Measurements from ENCODE around the gene TIRAP. TPM values are rescaled to one million over a fixed set of nuclear protein-coding genes. Genes with fewer than 3 reads are reported as not detected.
"Not testable (repeated sequence)": the region's sequence is repeated elsewhere in the genome, so short reads cannot be mapped to it uniquely, and the experiment has no call there.

Gene TIRAP, protein sequence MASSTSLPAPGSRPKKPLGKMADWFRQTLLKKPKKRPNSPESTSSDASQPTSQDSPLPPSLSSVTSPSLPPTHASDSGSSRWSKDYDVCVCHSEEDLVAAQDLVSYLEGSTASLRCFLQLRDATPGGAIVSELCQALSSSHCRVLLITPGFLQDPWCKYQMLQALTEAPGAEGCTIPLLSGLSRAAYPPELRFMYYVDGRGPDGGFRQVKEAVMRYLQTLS
- total RNA-seq (10 to 100 TPM; 10.6 to 11.3 TPM), polyA plus RNA-seq (13.0 TPM)

DNA sequence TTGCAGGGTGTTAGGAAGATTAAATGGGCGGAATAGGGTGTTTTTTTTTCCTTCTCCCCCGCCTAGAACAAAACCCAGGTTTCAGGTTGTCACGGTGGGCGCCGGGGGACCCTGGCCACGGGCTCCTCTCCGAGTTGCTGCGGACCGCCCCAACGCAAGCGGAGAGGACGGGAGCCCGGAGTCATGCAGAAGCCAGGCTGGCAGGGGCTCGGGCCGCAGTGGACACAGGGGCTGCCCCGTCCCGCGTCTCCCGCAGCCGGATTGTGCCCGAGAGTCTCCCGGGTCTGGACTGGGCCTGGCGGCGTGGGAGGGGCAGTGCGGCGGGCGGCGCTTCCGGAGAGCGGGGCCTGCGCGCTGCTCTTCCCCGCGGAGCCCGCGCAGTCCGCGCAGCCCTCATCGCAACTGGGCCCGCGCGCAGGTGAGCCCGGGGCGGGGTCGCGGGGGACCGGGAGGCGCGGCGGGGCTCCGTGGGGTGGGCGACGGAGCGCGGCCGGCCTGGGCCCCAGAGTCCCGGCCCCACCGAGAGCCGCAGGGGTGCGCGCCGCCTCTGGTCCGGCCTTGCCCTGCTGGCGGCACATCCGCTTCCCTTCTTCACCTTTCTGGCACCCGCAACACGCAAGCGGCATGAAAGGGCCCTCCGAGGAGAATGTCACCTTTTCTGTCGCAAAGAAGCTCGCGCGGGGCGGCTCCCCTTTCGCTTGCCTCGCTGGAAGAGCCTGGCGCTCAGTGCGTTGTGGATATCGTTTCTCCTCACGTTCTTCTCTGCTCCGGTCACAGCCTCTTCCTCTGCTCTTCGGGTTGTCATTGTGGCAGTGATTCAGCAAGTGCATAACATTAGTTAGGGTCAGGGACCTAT, at the start of gene TIRAP:
Gene TIRAP (plus strand): TSS at position 358 of the 856 bp plus-strand sequence. CDS start 7,802 bp downstream, outside the sequence.
- Mint-ChIP-seq H3K9me3 (no peaks in the 10 kb centered on the region), H3K27me3 (no peaks in the 10 kb centered on the region), H3K4me1 (peaks cover 45 to 53% (median 53%) of the 10 kb centered on the region in 3 donors), H3K27ac (peak within 1 kb of the TSS; percentile 92 to 99 (median 98)), H3K36me3 (peaks cover 0 to 16% (median 1%) of the 10 kb centered on the region in 3 donors), H3K4me3 (peak within 1 kb of the TSS; percentile 92 to 98 (median 97))
- POLR2A ChIA-PET: interaction anchor here (0.5 to 3.7 kb wide), 6 partner anchors 14 to 716 kb away, joined by 3 to 46 read pairs (median 4); partner anchors contain the start of genes DCPS, FOXRED1 and SRPRA
- Histone ChIP-seq H3K4me1 (ENCODE audit: insufficient read depth, low read length) (peaks cover 40% of the 10 kb centered on the region), H3K27me3 (ENCODE audit: insufficient read depth, low read length, poor library complexity, severe bottlenecking) (no peaks in the 10 kb centered on the region), H3K36me3 (ENCODE audit: insufficient read depth, low read length) (no peaks in the 10 kb centered on the region), H3K4me3 (ENCODE audit: low read length) (peak within 1 kb of the TSS; percentile 88), H3K27ac (ENCODE audit: low read depth, low read length) (peak within 1 kb of the TSS; percentile 71), H3K9me3 (ENCODE audit: low read length) (no peaks in the 10 kb centered on the region)
- CTCF ChIA-PET: interaction anchor here (0.9 to 2.8 kb wide), 5 partner anchors 10 to 198 kb away, joined by 3 to 8 read pairs (median 4); partner anchors contain the start of genes DCPS, FOXRED1 and SRPRA
- DNase-seq: peak; percentile 44 to 81 (median 74)

DNA sequence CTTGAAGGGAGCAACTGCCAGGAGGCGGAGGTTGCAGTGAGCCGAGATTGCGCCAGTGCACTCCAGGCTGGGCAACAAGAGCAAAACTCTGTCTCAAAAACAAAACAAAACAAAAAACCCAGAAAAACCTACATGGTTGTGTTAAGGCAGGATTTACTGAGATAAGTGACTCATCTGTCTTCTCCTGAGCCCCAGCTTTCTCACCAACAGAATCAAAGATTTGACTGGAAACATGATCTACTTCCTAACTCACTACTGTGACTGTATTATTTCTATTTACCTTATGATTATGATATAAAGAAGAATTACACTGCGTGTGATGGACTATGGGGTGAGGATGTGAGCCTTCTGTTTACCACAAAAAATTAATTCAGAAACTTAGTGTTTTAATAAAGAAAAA, 49.5 kb upstream of the TIRAP start:
- ChIA-PET CTCF (no interaction called here), POLR2A (no interaction called here)
- no peaks in the 10 kb centered on the region for H3K9me3 Mint-ChIP-seq
- no peak for DNase-seq
- Histone ChIP-seq H3K27ac (ENCODE audit: low read depth, low read length) (no peak overlapping the region), H3K36me3 (ENCODE audit: insufficient read depth, low read length) (no peaks in the 10 kb centered on the region), H3K27me3 (ENCODE audit: insufficient read depth, low read length, poor library complexity, severe bottlenecking) (no peaks in the 10 kb centered on the region), H3K9me3 (ENCODE audit: low read length) (no peaks in the 10 kb centered on the region), H3K4me1 (ENCODE audit: insufficient read depth, low read length) (no peaks in the 10 kb centered on the region), H3K4me3 (ENCODE audit: low read length) (no peak overlapping the region)
- H3K27me3 Mint-ChIP-seq: no peaks in the 10 kb centered on the region
- peaks cover 2 to 5% (median 4%) of the 10 kb centered on the region in 3 donors for H3K4me1 Mint-ChIP-seq
- H3K27ac Mint-ChIP-seq: no peak overlapping the region
- peaks cover 6 to 36% (median 12%) of the 10 kb centered on the region in 3 donors for H3K36me3 Mint-ChIP-seq
- H3K4me3 Mint-ChIP-seq: no peak overlapping the region

DNA sequence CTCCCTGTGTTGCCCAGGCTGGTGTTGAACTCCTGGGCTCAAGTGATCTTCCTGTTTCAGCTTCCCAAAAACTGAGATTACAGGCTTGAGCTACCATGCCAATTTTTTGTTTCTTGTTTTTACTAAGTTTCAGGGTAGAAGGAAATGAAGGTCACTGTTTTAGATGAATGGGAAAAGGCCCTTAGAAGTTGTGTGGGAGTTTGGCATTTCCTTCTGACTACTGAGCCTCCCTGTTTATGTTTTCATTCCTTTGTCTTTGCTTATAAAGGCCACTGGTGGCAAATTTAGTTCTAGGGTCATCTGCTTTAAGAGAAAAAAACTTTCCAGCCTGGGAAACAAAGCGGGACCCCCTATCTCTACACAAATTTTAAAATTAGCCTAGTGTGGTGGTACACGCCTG, 36.3 kb upstream of the TIRAP start:
- POLR2A ChIA-PET: no interaction called here
- CTCF ChIA-PET: no interaction called here
- DNase-seq: no peak

DNA sequence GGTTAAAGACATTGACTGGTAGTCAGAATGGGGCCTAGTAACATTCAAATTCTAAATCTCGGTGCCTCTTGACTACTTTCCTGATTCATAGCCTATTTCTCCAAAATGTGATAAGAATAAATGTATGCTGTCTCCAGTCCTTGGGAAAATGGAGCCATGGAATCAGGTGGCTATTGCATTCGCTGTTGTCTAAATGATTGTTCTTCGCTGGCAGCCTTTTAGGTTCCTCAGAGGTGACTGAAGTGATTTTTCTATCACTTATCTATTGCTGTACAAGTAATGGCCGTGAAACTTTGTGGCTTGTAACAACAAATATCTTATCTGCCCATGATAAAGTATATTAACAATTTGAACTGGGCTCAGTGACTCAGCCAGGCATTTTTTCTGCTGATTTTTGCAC, 29.6 kb upstream of the TIRAP start:
- POLR2A ChIA-PET: no interaction called here
- peaks cover 0 to 56% (median 8%) of the 10 kb centered on the region in 3 donors for H3K36me3 Mint-ChIP-seq
- H3K36me3 ChIP-seq (ENCODE audit: insufficient read depth, low read length): no peaks in the 10 kb centered on the region

More for the DNA sequence above, 36.3 kb upstream of the TIRAP start:
- Histone ChIP-seq H3K4me1 (ENCODE audit: insufficient read depth, low read length) (no peaks in the 10 kb centered on the region), H3K4me3 (ENCODE audit: low read length) (no peak overlapping the region), H3K27ac (ENCODE audit: low read depth, low read length) (no peak overlapping the region), H3K36me3 (ENCODE audit: insufficient read depth, low read length) (no peaks in the 10 kb centered on the region), H3K27me3 (ENCODE audit: insufficient read depth, low read length, poor library complexity, severe bottlenecking) (no peaks in the 10 kb centered on the region), H3K9me3 (ENCODE audit: low read length) (no peaks in the 10 kb centered on the region)
- peaks cover 0 to 50% (median 10%) of the 10 kb centered on the region in 3 donors for H3K36me3 Mint-ChIP-seq
- no peak overlapping the region for H3K4me3 Mint-ChIP-seq
- no peaks in the 10 kb centered on the region for H3K4me1 Mint-ChIP-seq
- H3K27me3 Mint-ChIP-seq: no peaks in the 10 kb centered on the region
- H3K27ac Mint-ChIP-seq: no peak overlapping the region
- no peaks in the 10 kb centered on the region for H3K9me3 Mint-ChIP-seq

DNA sequence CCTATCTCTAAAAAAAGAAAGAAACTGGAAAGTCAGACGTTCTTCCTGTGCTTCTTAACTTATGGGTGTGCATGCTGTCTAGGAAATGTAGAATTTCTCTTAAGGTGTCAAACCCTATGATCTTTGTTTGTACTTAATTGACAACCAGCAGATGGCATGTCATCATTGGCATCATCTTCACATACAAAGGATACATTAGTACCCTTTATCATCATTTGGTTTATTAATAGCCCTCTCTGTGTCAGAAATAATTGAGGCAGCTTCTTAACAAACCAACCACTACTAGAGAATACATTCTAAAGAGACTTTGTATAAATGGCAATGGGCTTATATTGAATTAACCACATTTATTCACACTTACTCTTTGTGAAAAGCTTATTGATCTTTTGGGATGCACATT, 28.1 kb upstream of the TIRAP start:
- CTCF ChIA-PET: no interaction called here
- Histone ChIP-seq H3K27me3 (ENCODE audit: insufficient read depth, low read length, poor library complexity, severe bottlenecking) (no peaks in the 10 kb centered on the region), H3K4me3 (ENCODE audit: low read length) (no peak overlapping the region), H3K36me3 (ENCODE audit: insufficient read depth, low read length) (no peaks in the 10 kb centered on the region), H3K27ac (ENCODE audit: low read depth, low read length) (no peak overlapping the region), H3K9me3 (ENCODE audit: low read length) (no peaks in the 10 kb centered on the region), H3K4me1 (ENCODE audit: insufficient read depth, low read length) (no peaks in the 10 kb centered on the region)
- no peak overlapping the region for H3K4me3 Mint-ChIP-seq
- POLR2A ChIA-PET: no interaction called here
- DNase-seq: no peak
- no peaks in the 10 kb centered on the region for H3K4me1 Mint-ChIP-seq
- peak overlapping the region in 2 of 8 donors; percentile 26 to 37 for H3K27ac Mint-ChIP-seq
- peaks cover 0 to 57% (median 8%) of the 10 kb centered on the region in 3 donors for H3K36me3 Mint-ChIP-seq
- H3K27me3 Mint-ChIP-seq: no peaks in the 10 kb centered on the region
- H3K9me3 Mint-ChIP-seq: no peaks in the 10 kb centered on the region

More for the DNA sequence above, 29.6 kb upstream of the TIRAP start:
- no peaks in the 10 kb centered on the region for H3K9me3 Mint-ChIP-seq
- no peaks in the 10 kb centered on the region for H3K4me1 ChIP-seq (ENCODE audit: insufficient read depth, low read length)
- H3K4me1 Mint-ChIP-seq: no peaks in the 10 kb centered on the region
- H3K27ac Mint-ChIP-seq: peak overlapping the region in 1 of 8 donors; percentile 21
- no peak overlapping the region for H3K4me3 ChIP-seq (ENCODE audit: low read length)
- H3K9me3 ChIP-seq (ENCODE audit: low read length): no peaks in the 10 kb centered on the region
- no peak overlapping the region for H3K4me3 Mint-ChIP-seq
- no peak overlapping the region for H3K27ac ChIP-seq (ENCODE audit: low read depth, low read length)
- no peaks in the 10 kb centered on the region for H3K27me3 ChIP-seq (ENCODE audit: insufficient read depth, low read length, poor library complexity, severe bottlenecking)
- CTCF ChIA-PET: interaction anchor here (1.0 to 1.1 kb wide), 2 partner anchors 9 to 15 kb away, joined by 3 read pairs; partner anchors contain the start of gene SRPRA
- no peaks in the 10 kb centered on the region for H3K27me3 Mint-ChIP-seq
- no peak for DNase-seq

DNA sequence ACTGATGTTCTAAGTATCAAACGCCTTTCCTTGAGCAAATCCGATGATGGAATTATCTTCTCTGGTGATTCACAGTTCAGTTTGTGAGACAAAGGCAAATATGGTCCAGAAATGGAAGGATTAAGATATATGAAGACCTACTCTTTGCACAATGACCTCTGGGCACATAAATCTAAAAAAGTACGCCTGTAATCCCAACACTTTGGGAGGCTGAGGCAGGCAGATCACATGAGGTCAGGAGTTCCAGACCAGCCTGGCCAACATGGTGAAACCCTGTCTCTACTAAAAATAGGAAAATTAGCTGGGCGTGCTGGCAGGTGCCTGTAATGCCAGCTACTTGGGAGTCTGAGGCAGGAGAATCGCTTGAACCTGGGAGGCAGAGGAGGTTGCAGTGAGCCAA, 27.4 kb upstream of the TIRAP start:
- DNase-seq; H3K9me3 Mint-ChIP-seq; CTCF ChIA-PET; H3K36me3 ChIP-seq (ENCODE audit: insufficient read depth, low read length); H3K4me3 Mint-ChIP-seq; H3K9me3 ChIP-seq (ENCODE audit: low read length); H3K27me3 Mint-ChIP-seq; H3K27ac ChIP-seq (ENCODE audit: low read depth, low read length); H3K4me1 ChIP-seq (ENCODE audit: insufficient read depth, low read length); POLR2A ChIA-PET; H3K27me3 ChIP-seq (ENCODE audit: insufficient read depth, low read length, poor library complexity, severe bottlenecking); H3K4me3 ChIP-seq (ENCODE audit: low read length); H3K4me1 Mint-ChIP-seq: not testable (repeated sequence)
- peaks cover 0 to 57% (median 8%) of the 10 kb centered on the region in 3 donors for H3K36me3 Mint-ChIP-seq
- H3K27ac Mint-ChIP-seq: peak overlapping the region in 2 of 8 donors; percentile 38 to 69

DNA sequence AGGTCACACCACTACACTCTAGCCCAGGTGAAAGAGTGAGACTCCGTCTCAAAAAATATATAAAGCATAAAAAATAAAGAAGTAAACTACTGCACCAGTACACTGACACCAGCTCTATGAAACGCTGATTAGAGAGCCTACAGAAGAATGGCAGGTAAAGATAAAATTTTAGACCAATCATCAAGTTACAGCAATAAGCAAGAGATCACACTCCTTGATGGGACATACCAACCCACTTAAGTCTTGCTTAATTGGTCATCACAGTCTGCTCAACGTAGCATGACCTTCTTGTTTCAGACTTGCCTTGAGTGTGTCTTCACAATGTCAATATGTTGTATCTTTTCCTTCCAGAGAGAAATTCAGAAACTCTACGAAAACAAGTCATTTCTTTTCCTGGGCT, 26.7 kb upstream of the TIRAP start:
- peak overlapping the region in 3 of 8 donors; percentile 4 to 16 (median 5) for H3K27ac Mint-ChIP-seq
- POLR2A ChIA-PET: no interaction called here

DNA sequence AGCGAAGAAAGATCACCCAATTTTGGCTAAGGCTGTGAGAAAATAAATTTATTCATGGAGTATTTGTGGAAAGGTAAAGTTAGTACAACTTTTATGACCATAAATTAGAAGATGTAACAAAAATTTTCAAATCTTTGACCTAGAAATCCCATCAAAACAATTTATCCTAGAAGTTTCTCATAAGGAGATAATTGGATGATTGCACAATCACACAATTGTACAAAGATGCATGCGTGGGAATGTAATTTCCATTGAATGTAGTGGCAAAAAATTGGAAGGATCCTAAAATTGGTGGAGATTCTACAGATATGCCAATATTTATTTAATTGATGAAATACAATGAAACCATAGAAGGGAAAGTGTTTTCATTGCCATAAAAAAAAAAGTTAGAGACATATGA, 25.7 kb upstream of the TIRAP start:
- H3K36me3 Mint-ChIP-seq: peaks cover 0 to 62% (median 8%) of the 10 kb centered on the region in 3 donors
- H3K36me3 ChIP-seq (ENCODE audit: insufficient read depth, low read length): peaks cover 2% of the 10 kb centered on the region
- no peak overlapping the region for H3K4me3 ChIP-seq (ENCODE audit: low read length)
- H3K27ac ChIP-seq (ENCODE audit: low read depth, low read length): no peak overlapping the region
- H3K4me1 ChIP-seq (ENCODE audit: insufficient read depth, low read length): no peaks in the 10 kb centered on the region
- peaks cover 0 to 2% (median 0%) of the 10 kb centered on the region in 3 donors for H3K4me1 Mint-ChIP-seq
- H3K9me3 ChIP-seq (ENCODE audit: low read length): no peaks in the 10 kb centered on the region
- ChIA-PET POLR2A (interaction anchor here (0.6 kb wide), 1 partner anchor 25 kb away, joined by 4 read pairs; no protein-coding TSS in a partner anchor), CTCF (no interaction called here)
- H3K27me3 Mint-ChIP-seq: no peaks in the 10 kb centered on the region
- no peak for DNase-seq
- no peaks in the 10 kb centered on the region for H3K27me3 ChIP-seq (ENCODE audit: insufficient read depth, low read length, poor library complexity, severe bottlenecking)
- no peak overlapping the region for H3K4me3 Mint-ChIP-seq
- peak overlapping the region in 3 of 8 donors; percentile 43 to 66 (median 48) for H3K27ac Mint-ChIP-seq
- H3K9me3 Mint-ChIP-seq: no peaks in the 10 kb centered on the region

More for the DNA sequence above, 26.7 kb upstream of the TIRAP start:
- H3K4me1 Mint-ChIP-seq: no peaks in the 10 kb centered on the region
- H3K36me3 Mint-ChIP-seq: peaks cover 0 to 58% (median 8%) of the 10 kb centered on the region in 3 donors
- no peak overlapping the region for H3K4me3 Mint-ChIP-seq
- no peaks in the 10 kb centered on the region for H3K36me3 ChIP-seq (ENCODE audit: insufficient read depth, low read length)
- no peak overlapping the region for H3K4me3 ChIP-seq (ENCODE audit: low read length)
- H3K27ac ChIP-seq (ENCODE audit: low read depth, low read length): no peak overlapping the region
- H3K4me1 ChIP-seq (ENCODE audit: insufficient read depth, low read length): no peaks in the 10 kb centered on the region
- H3K27me3 ChIP-seq (ENCODE audit: insufficient read depth, low read length, poor library complexity, severe bottlenecking): no peaks in the 10 kb centered on the region
- H3K9me3 Mint-ChIP-seq: no peaks in the 10 kb centered on the region
- H3K27me3 Mint-ChIP-seq: no peaks in the 10 kb centered on the region
- DNase-seq: no peak
- CTCF ChIA-PET: no interaction called here
- no peaks in the 10 kb centered on the region for H3K9me3 ChIP-seq (ENCODE audit: low read length)

All from CD8-positive, alpha-beta memory T cell (primary cell).